Esophagus squamous epithelium (tissue), 5 donors: Measurements from ENCODE around the gene MYO3B. TPM values are rescaled to one million over a fixed set of nuclear protein-coding genes. Genes with fewer than 3 reads are reported as not detected.
"Not testable (repeated sequence)": the region's sequence is repeated elsewhere in the genome, so short reads cannot be mapped to it uniquely, and the experiment has no call there.

Experiments used
- DNase-seq: peaks from one replicate; lab custom pipeline; 2025; lab: John Stamatoyannopoulos, UW
- H3K27ac ChIP-seq, 4 donors: fragments of 200-600 bp; sonication (generic); one replicate each; pipeline ENCODE4 v1.5.1; 2016 to 2019; ENCODE audit warnings: mild to moderate bottlenecking in 1 of 4
- H3K27me3 ChIP-seq, 4 donors: fragments of 200-600 bp; sonication (generic); 1 replicate in 3 of 4; 2 replicates in 1 of 4; pipeline versions ENCODE4 v1.5.1 to v1.6.0; 2017 to 2021; ENCODE audit warnings: antibody characterized with exemption in 1 of 4
- H3K36me3 ChIP-seq, 3 donors: fragments of 200-600 bp; sonication (generic); one replicate each; pipeline ENCODE4 v1.5.1; 2016 to 2019
- H3K4me1 ChIP-seq, 3 donors: fragments of 200-600 bp; sonication (generic); one replicate each; pipeline ENCODE4 v1.5.1; 2017 to 2019
- H3K4me3 ChIP-seq, 4 donors: fragments of 200-600 bp; sonication (generic); 1 replicate in 3 of 4; 2 replicates in 1 of 4; pipeline ENCODE4 v1.5.1; 2016 to 2019; ENCODE audit warnings: mild to moderate bottlenecking in 2 of 4, moderate library complexity in 1 of 4
- H3K9me3 ChIP-seq, 3 donors: fragments of 200-600 bp; sonication (generic); one replicate each; pipeline ENCODE4 v1.5.1; 2016 to 2019
- POLR2A ChIP-seq, 4 donors: fragments of 450-650 bp; IDR thresholded peaks; one replicate each; pipeline ENCODE4 v1.6.1; 2017; ENCODE audit warnings: antibody characterized with exemption in 4 of 4, mild to moderate bottlenecking in 4 of 4, moderate library complexity in 3 of 4
- WGBS, 2 donors: methylation state at CpG; one replicate each; pipeline ENCODE4 v1.1.5; 2018; 5-methylcytosine and 5-hydroxymethylcytosine counted together
- intact Hi-C: fragments of 100-400 bp; cut with DNase I; formaldehyde crosslinking; loops from one replicate; pipeline ENCODE4 v1.15.0; 2022
- total RNA-seq, 4 donors: library from RNA; depleted of rRNA; stranded (reverse); fragments of >200 nt; gene quantifications; one replicate each; pipeline ENCODE4 v1.1.0, GENCODE V29; 2016
- TF ChIP-seq, protein P1 (sequence below), 6 experiments: fragments of 450-650 bp in 4 of 6; fragments of 200-600 bp in 2 of 6; sonication (generic) in 2 of 6; IDR thresholded peaks; one replicate each; pipeline ENCODE4 v1.5.1; 2016 to 2019; ENCODE audit warnings: antibody characterized with exemption in 6 of 6, mild to moderate bottlenecking in 4 of 6, moderate library complexity in 4 of 6
- donor health status: DM: yes; HTN: yes; CAD: no.

The MYO3B gene
- total RNA-seq, 4 donors from 2014 or later = 0.15 to 0.38 (median 0.18) TPM

DNA sequence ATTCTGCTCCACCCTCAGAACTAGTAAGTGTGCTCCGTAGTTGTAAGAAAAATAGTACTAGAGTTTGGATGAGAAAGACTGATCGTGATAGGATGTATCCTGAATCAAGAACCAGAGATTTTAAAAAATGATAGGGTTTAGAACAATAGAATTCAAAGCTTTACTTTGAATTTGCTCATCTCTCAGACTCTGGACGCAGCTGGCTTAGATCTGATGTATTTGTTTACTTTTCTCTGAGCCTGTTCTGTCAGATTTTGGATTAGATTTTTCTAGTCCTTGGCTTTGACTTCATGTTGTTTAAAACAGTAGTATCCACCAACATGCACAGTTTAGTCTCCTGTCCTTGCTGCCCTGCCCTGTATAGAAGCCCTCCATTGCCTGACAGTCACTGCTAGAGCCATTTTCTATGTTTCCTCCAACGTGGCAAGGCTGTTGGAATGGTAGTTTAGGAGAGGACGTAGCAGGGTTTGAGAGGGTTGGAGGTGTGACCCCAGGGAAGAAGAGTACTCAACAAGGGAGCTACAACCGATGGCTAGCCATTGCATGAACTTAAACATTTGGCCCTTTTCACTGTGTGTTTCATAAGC, 92.4 kb downstream of the MYO3B start:
- 49 to 51% methylated on average over 6 of the region's 6 CpGs for WGBS, 2 donors
- Histone ChIP-seq H3K4me1 (no peaks in the 10 kb centered on the region), H3K9me3 (no peaks in the 10 kb centered on the region), H3K36me3 (no peaks in the 10 kb centered on the region), H3K27ac (no peak overlapping the region), H3K4me3 (no peak overlapping the region), H3K27me3 (no peaks in the 10 kb centered on the region)
- no peak for DNase-seq
- TF ChIP-seq, protein P1, sequence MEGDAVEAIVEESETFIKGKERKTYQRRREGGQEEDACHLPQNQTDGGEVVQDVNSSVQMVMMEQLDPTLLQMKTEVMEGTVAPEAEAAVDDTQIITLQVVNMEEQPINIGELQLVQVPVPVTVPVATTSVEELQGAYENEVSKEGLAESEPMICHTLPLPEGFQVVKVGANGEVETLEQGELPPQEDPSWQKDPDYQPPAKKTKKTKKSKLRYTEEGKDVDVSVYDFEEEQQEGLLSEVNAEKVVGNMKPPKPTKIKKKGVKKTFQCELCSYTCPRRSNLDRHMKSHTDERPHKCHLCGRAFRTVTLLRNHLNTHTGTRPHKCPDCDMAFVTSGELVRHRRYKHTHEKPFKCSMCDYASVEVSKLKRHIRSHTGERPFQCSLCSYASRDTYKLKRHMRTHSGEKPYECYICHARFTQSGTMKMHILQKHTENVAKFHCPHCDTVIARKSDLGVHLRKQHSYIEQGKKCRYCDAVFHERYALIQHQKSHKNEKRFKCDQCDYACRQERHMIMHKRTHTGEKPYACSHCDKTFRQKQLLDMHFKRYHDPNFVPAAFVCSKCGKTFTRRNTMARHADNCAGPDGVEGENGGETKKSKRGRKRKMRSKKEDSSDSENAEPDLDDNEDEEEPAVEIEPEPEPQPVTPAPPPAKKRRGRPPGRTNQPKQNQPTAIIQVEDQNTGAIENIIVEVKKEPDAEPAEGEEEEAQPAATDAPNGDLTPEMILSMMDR (IDR thresholded peaks at IDR 0.05) = no peak
- no peak for TF ChIP-seq POLR2A (IDR thresholded peaks at IDR 0.05)
- intact Hi-C loops = no loop called here

DNA sequence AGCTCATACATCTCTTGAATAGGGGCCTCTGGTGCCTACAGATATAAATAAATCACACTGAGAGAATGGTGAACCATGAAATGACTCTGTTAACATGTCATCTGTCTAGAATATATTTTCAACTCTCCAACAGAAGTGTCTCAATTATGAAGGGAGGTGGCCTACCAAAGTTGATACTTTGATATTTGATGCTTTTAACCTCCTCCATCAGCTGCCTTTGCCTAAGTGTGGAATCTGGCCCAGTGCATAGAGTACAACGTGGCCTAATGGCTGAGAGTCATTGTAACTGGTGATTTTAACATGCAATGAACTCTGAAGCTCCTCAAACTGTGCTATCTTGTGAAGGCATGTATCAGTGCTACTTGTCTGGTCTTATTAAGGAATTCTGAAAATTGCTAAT, 93.4 kb downstream of the MYO3B start:
- DNase-seq = no peak
- Histone ChIP-seq H3K4me3 (no peak overlapping the region), H3K27me3 (no peaks in the 10 kb centered on the region), H3K9me3 (no peaks in the 10 kb centered on the region), H3K4me1 (no peaks in the 10 kb centered on the region), H3K36me3 (no peaks in the 10 kb centered on the region), H3K27ac (no peak overlapping the region)
- intact Hi-C loops = no loop called here
- WGBS, 2 donors = 57 to 58% methylated on average over 1 of the region's 1 CpG
- TF ChIP-seq POLR2A (IDR thresholded peaks at IDR 0.05) = no peak
- TF ChIP-seq, protein P1 (IDR thresholded peaks at IDR 0.05) = no peak

DNA sequence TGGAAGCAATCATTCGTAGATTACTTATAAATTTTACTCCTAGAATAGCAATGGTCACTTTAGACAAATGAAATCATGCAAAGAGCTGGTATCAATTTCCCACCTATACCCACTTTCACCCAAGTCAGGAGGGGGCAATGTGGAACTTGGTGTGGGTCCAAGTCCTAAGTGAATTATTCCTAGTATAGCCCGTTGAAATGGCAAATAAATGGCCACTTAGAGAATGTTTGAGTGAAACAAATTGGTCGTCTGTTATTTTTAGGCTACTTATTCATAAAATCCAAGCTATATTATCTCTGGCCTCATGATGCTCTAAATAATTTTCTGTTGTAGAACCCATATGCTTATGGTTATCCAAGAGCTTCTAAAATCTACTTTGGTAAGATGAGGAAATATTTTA, 98.1 kb downstream of the MYO3B start:
- no peaks in the 10 kb centered on the region for H3K9me3 ChIP-seq
- no peaks in the 10 kb centered on the region for H3K4me1 ChIP-seq
- H3K4me3 ChIP-seq = no peak overlapping the region
- intact Hi-C loops = no loop called here
- 65 to 66% methylated on average over 3 of the region's 3 CpGs for WGBS, 2 donors
- no peak for DNase-seq
- H3K27ac ChIP-seq = no peak overlapping the region
- no peaks in the 10 kb centered on the region for H3K27me3 ChIP-seq
- H3K36me3 ChIP-seq = no peaks in the 10 kb centered on the region
- TF ChIP-seq POLR2A (IDR thresholded peaks at IDR 0.05) = no peak

DNA sequence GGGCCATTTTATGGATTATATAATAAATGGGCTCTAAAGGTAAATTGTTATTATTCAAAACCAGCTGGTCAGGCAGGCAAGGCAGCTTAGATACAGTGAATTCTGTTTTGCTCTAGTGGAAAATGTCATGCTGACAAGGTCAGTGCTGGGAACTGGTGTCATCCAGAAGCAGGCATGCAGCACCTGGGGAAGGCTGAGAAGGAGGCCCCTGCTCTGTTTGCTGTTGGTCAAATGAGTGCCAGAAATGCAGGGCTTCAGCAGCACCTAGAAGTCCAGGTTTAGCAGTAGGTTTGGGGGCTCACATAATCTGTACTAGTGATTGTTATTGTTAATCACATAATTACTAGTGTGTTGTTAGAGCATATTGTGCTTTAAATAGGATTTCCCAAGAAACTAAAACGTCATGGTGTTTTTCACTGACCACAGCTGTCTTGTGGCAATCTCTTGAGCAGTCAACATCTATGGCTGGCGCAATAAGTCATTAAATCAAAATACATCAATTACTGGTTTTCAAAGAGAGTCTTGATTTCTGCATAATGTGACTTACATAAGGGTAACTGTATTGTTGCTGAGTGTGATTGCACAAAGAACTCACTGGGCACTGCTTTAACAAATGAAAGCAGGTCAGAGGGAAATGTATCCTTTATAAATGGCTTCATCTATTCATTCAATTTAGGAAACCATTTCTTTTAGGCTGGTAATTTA, 99.1 kb downstream of the MYO3B start:
- TF ChIP-seq, protein P1 (IDR thresholded peaks at IDR 0.05) = no peak
- TF ChIP-seq POLR2A (IDR thresholded peaks at IDR 0.05) = no peak
- intact Hi-C loops = no loop called here

DNA sequence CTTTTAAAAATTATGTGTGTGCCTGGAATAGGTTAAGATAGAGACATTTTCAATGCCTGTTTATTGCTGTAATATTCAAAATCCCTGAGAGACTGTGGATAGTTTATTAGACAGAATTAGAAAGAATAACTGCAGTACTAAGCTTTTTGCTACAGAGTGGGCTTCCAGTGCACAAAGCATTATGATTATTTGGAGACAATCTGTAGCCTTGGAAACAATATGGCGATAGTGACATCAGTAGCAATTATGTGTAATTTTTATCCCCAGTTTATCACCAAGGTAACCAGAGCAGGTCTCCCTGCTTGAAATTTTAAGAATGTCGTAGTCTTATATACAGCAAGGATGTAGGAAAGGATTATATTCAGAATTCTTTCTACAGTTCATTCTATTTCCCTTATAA, 100.0 kb downstream of the MYO3B start:
- WGBS, 2 donors = 64 to 70% methylated on average over 2 of the region's 2 CpGs
- intact Hi-C loops = no loop called here
- Histone ChIP-seq H3K27ac (no peak overlapping the region), H3K36me3 (no peaks in the 10 kb centered on the region), H3K9me3 (no peaks in the 10 kb centered on the region), H3K4me3 (no peak overlapping the region), H3K27me3 (peaks cover 0 to 5% (median 0%) of the 10 kb centered on the region in 4 donors), H3K4me1 (no peaks in the 10 kb centered on the region)
- no peak for DNase-seq
- no peak for TF ChIP-seq POLR2A (IDR thresholded peaks at IDR 0.05)
- TF ChIP-seq, protein P1 (IDR thresholded peaks at IDR 0.05) = no peak

More for the DNA sequence above, 99.1 kb downstream of the MYO3B start:
- Histone ChIP-seq H3K27ac (no peak overlapping the region), H3K9me3 (no peaks in the 10 kb centered on the region), H3K27me3 (no peaks in the 10 kb centered on the region), H3K4me1 (no peaks in the 10 kb centered on the region), H3K36me3 (no peaks in the 10 kb centered on the region), H3K4me3 (no peak overlapping the region)
- 64% methylated on average over 2 of the region's 2 CpGs for WGBS, 2 donors
- DNase-seq = no peak

DNA sequence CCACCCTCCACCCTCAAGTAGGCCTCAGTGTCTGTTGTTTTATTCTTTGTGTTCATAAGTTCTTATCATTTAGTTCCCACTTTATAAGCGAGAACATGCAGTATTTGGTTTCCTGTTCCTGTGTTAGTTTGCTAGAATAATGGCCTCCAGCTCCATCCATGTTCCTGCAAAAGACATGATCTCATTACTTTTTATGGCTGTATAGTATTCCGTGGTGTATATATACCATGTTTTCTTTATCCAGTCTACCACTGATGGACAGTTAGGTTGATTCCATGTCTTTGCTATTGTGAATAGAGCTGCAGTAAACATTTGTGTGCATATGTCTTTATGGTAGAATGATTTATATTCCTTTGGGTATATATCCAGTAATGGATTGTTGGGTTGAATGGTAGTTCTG, 101.7 kb downstream of the MYO3B start:
- H3K36me3 ChIP-seq, H3K4me3 ChIP-seq, H3K9me3 ChIP-seq, H3K4me1 ChIP-seq, H3K27ac ChIP-seq, H3K27me3 ChIP-seq, DNase-seq, intact Hi-C loops: not testable (repeated sequence)
- 43 to 72% methylated on average over 2 of the region's 2 CpGs for WGBS, 2 donors
